IPS-NIHi11 (cell line): ENCODE results near the gene FBXL7.

Source experiments
- DNase-seq: peaks from one replicate; pipeline ENCODE4 v3.0.0; 2012; ENCODE audit warnings: mixed read lengths, low spot score

The FBXL7 gene

DNA sequence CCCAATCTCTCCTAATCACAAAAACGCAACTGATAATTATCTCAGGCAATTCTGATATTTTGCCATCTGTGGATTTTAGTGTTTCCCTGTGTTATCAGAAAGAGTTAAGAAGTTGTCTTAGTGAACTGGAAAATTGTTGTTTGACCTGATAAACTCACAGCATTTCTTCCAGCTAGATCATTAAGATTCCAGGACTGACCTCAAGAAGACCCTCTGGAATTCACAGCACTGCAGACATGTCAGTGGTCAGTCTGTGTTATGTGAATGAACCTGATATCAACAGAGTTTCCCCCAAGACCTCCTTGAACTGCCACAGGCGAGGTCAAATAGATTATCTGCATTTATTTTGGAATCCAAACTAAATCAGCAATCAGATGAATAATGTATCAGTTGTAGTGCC, 174.7 kb downstream of the FBXL7 start:
- no peak for DNase-seq

DNA sequence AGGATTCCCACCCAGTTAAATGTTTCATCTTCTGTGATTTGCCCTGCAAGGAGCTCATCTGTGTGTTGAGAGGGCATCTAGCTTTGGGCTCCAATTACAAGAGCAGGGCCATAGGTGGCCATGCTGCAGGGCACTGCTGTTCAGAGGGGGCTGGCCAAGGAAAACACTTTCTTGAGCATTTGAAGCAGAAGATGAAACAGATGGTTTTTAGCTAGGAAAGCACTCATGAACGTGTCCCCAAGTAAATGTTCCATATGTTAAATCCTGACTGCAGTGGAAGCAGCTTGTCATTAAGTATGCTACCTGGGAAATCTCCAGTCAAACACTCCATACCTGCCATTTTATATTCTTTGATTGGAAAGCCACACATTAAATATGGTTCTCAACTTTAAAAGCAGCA, 176.6 kb downstream of the FBXL7 start:
- DNase-seq, result no peak

DNA sequence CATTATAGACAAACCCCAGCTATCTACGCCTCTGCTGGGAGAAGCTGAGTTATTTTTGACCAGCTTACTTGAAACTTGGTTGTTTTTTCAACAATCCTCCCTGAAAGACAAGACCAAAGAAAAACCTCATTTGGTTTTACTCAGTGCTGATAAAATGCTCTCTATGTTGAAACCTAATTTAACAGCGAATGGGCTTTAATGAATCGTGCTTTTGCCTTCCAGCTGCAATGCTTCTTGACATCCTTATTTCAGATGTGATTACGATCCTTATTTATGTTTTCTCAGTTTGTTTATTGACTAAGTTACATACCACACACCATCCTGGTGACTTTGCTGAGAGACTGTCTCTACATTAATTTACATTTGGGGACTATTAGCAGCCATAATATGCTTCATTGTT, 179.2 kb downstream of the FBXL7 start:
- DNase-seq, result no peak

DNA sequence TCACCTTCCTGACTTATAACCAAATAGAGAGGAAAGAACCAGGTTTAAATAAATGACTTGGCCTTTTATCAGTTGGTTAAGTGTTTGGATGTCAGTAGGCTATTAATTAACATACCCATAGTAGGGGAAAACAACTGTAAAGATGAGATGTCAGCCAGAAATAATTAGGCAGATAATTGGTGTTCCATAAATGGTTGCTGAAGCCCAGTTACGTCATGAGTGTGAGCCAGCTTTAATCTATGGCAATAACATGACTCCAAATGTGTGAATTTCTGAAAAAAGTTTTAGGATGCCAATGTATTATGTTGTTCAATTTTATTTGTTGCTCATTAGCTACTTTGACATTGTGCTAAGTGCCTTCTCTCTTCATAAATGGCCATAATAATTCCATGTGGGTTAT, 180.5 kb downstream of the FBXL7 start:
- no peak for DNase-seq

DNA sequence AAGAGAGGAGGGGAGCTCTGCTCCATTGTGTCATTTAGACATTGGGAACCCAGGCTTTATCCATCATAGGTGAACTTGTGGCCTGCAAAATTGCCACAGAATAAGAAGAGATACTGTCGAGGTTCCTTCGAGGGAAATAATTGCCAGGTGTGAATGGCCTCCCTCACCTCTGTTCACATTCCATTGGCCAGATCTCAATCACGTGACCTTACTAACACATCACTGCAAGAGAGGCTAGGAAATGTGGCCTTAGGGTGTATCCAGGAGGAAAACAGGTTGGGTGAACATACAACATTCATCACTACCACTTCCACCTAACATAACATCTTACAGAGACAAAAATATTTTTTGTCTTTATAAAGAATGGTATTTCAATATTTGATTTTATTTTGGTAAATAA, 182.1 kb downstream of the FBXL7 start:
- no peak for DNase-seq

DNA sequence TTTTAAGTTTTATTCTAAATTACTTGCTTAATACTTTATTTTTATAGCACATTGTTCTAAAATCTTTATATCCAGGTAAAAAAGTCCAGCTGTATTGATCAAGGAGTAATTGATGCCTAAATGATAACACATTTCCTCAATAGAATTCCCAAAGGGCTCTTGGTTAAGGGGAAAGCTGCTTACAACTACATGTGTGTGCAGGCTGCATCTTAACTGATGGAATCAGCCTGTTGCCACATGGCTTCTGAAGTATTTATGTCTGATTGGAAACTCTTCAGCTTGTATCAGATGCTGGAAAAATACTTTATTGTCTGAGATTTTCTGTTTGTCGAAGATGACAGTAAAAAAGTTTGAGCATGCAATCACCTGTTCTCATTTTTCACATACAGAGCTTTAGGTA, 182.6 kb downstream of the FBXL7 start:
- no peak for DNase-seq

DNA sequence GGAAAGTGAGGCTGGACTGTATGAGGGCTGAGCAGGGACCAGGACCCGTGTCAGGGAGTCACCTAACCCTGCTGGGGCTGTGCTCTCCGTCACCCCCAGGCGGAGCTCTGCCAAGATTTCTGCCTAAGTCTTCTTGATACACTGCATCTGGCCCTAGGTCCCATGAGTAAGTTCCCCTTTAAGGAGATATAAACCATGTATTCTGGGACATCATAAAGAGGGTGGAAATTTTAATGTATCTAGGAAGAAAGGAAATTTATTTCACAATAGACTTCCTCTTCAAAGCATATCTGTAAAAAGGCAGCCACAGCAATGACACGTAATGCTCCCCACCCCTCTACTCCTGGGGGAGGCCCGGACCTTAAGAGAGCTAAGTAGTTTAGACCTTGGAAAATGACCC, 183.4 kb downstream of the FBXL7 start:
- peak; percentile 39 for DNase-seq

DNA sequence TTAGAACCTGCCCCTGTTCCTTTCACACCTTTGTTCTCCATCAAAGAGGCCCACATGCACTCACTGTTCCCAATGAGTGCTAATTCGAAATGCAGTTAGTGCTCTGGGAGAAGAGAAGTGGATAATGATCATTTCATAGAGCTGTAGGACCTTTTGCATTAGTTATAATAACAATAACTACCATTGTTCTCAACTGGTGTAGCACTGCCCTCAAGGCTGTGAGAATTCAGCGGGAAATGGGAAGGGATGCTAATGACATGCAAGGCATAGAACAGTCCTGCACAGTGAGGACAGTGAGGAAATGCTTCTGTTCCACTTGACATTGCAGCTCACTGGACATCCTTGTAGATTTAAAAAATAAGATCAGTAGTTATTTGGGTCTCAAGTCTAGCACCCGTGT, 187.4 kb downstream of the FBXL7 start:
- no peak for DNase-seq

DNA sequence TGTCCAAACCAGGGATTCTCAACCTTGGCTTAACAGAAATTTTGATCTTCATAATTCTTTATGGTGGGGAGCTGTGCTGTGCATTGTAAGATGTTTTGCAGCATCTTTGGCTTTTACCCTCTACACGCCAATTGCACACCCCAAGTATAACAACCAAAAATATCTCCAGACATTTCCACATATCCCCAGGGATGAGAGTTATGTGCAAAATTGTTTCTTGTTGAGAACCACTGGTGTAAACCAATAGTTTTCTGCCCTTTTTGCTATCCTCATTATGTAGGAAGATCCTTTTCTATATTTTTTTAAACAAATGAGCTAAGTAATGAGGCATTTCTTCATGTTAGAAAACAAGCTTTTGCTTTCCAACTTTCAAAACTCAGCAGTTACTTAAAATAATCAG, 189.9 kb downstream of the FBXL7 start:
- DNase-seq, result no peak

DNA sequence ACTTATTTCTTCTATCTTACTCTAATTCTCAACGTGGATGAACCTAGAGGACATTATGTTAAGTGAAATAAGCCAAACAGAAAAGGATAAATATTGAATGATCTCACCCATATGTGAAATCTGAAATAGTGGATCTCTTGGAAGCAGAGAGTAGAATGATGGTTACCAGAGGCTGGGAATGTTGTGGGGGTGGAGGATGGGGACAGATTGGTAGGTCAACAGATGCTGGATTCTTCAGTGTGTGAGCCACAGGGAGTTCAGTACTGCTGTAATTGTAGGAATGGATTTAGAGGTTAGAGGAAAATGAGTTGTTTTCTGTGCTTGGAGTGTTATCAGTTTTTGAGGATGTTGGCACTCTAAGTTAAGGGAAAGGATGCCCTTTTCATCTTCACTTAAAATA, 190.6 kb downstream of the FBXL7 start:
- no peak for DNase-seq

DNA sequence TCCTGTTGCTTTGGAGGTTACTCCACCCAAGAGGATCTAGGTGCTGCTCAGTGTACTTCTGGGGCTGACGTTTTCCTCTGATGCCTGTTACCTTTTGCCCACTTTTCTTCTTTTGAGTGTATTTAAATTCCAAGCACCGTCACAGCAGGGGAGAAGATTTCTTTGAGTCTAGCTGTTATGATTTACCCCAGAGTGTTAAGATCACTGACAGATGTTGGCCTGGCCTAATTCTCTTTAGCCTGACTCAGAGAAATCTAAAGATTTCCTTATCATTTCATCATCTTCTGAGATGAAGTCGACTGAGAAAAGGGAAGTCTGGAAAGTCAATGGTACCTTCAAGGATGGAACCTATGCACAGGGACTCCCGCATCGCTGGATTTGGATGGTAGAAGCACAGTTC, 191.5 kb downstream of the FBXL7 start:
- DNase-seq, result no peak

DNA sequence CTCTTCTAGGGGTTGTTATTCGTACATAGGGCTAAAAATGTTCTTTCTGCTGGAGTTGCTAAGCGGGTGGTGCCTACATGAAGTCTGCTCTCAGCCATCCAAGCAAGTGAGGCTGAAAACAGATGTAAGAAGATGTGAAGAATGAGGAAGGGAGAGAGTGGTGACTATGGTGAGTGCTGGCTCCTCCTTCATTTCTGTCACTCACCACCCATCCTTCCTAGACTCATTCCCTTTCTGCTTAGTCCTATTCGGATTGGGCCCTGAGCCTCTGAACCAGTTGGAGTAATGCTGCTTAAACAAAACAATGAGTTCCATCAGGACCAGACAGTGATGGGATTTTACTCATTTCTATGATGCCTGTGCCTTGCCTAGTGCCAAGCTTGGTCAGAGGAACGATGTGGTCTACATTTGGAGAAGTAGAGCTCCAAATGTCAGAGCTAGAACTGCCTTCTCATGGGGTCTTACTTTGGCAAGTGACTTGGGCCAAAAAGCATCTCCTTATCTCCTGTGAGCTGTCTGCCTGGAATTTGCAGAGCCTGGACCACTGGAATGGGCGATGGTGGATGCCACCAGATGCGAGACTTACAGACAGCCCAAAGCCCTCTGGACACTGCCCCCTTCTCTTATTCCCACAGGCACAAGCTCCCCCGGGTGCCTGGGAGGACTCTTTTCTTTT, 192.9 kb downstream of the FBXL7 start:
- DNase-seq, result no peak

DNA sequence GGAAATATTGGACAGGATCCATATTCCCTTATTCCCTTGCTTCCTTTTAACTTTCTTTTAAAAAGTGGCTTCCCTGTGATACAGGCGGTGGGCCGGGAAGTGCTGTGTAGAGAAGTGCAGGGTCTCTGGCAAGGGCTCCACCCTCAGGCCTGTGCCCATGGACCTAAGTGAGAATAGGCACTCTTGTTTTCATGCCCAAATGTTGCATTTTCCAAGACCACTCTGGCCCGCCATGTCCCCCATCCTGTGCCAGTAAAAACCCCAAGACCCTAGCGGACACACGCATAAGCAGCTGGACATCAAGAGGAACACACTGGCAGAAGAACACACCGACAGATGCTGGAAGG, 193.4 kb downstream of the FBXL7 start:
- no peak for DNase-seq

DNA sequence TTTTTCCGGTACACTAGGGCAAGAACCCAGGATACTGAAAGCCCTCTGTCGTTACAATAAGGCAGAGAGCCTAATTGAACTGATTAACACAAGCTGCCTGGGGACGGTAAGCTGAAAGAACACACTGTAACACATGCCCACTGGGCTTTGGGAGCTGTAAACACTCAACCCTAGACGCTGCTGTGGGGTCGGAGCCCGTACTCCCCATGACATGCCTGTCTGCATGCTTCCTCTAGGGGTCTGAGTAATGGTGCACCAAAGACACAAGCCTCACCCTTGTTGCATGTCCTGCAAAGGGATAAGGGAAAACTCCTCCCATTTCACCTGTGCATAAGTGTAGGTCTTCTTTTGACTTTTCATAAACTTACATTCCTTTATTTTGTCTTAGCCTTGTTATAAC, 194.0 kb downstream of the FBXL7 start:
- no peak for DNase-seq

DNA sequence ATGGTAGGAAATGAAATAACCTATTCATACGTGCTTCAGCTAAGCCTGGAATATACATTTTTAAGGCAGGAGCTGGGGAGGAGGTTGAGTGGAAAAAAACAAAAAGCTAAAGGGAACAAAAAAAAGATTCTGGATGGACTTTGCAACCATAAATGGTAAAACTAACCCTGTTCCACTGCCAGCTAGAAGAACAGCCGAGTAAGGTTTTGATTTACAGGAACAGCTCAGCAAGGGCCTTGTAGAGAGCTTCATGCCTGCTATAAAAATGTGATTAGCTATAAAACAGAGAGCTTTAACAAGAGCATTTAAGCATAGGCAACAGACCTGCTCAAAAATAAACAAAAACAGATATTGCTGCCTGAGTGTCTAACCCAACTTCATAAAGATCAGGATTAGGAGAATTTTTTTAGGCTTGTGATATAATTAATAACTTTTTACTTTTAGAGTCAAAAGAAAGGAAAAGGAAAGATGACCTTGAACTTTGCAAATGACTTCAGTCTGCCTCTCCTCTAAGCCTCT, 194.8 kb downstream of the FBXL7 start:
- no peak for DNase-seq

DNA sequence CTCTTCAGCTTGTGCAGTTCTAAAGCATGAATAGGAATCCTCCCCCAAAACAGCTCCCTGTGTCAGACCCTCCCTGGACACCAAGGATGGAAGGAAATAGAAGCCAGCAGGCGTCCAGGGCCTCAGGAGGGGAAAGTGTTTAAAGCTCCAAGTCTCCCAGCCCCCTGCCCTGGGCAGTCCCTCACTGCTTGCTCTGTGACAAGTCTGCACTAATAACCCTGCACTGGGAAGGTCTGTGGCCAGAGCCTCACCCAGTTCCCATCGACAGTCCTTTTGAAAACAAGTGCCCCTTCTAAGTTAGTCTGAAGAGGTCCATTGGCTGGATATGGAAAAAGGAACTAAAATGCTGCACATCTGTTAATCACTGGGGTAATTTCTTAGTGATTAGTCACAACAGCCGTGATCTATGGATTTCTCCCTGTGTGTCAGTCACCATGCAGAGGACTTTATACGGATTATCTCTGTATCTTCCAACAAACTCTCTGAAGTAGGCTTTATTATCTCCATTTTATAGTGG, 195.3 kb downstream of the FBXL7 start:
- DNase-seq, result no peak

DNA sequence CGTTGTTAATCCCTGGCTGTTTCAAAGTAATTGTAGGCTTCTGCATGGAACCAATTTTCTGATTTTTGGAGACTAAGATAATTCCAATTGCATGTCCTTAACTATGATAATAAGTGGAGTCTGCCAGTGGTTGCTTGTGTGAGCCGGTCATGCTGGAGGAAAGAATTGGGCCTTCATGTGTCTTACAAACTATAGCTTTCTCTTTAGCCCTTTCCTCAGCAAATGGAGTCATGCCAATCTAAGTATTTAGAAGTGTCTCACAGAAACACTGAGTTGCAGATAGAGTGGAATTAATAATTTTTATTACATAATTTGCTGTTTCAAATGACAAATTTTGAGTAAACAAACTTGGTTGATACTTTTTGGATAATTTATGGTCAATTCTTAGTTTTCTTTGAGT, 200.4 kb downstream of the FBXL7 start:
- DNase-seq, result no peak

DNA sequence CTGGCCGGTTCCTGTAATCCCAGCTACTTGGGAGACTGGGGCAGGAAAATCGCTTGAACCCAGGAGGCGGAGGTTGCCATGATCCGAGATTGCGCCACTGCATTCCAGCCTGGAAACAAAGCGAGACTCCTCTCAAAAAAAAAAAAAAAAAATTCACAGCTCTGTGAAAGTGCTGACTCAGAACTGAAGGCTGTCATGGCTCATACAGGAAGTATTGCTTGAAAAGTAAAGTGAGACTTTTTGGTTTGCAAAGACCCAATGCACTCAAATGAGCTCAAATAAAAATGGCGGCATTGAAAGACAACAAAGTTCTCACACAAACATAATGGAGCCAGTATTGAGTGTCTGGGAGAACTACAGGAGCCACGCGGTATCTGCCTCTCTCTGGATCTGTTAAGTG, 202.1 kb downstream of the FBXL7 start:
- no peak for DNase-seq

DNA sequence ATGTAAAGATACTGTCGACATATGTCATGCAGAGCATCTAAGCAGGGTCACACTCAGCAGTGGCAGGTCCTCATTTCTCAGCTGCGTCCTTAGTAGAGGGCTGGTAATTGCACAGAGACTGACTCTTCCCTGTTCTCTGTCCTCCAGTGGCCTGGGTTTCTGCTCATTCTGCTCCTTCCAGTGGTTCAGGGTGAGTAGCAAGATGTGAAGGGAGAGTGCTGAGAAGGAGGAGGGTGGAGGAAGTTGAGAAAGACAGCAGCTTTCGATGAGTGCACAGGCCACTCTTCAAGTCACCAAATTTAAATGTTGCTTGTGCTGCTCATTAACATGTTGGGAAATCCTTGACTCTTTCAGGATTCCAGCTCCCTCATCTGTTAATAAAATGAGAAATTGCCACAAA, 203.9 kb downstream of the FBXL7 start:
- DNase-seq, result no peak

DNA sequence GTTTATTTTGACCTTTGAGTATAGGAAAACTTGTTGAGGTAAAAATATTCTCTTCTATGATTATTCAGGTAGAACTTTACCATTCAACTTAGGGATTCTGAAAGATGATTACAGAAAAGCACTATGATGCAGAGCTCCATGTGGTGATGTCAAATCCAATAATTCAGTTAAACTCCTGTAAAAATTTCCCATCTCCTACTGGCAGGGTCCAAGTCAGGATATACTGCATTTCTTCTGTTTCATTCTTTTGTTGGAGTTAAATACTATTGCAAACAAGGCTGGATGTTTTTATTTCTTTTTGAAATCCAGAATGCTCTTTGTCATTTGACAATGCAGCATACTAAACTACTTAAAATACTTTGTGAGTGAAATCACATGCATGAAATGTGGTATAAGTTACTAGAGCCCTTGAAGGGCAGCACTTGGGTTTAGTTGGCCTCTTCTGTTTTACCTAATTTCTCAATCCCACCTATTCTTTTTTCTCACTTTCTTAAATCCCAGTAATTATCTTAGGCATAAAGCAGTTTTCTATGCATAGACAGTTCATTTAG, 204.5 kb downstream of the FBXL7 start:
- DNase-seq, result no peak

DNA sequence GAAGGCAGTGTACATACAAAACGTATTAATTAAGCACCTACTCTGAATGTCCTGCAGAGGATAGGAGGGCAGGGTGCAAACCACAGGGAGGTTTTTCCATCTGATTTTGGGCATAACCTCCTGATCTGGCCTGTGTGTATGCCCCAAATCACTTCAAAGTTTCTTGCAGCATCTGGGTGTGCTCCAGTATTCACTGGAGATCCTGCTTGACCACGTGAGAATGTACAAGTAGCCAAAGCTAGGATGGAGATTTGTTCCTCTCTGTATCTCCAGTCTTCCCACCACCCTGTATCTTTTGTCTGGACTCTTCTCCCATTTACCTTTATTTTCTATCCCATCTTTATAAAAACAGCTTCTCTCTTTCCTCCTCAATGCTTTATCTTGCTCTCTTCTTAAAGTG, 207.7 kb downstream of the FBXL7 start:
- no peak for DNase-seq

DNA sequence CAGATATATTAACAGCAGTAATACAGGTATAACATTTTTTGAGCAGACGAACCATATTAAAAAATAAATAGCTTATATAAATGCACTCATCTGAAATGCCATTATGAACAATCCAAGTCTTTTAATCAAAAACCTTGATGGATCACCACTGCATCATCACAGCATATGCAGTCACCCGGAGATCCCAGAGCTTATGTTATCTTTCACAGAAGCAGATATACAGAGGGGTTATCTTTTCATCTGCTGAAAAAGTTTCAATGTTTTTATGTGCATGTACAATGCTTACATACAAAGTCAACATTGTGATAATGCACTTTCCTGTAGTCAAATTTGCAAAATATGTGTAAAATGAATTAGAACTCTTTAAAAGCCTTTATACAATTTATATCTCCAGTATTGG, 211.9 kb downstream of the FBXL7 start:
- no peak for DNase-seq

DNA sequence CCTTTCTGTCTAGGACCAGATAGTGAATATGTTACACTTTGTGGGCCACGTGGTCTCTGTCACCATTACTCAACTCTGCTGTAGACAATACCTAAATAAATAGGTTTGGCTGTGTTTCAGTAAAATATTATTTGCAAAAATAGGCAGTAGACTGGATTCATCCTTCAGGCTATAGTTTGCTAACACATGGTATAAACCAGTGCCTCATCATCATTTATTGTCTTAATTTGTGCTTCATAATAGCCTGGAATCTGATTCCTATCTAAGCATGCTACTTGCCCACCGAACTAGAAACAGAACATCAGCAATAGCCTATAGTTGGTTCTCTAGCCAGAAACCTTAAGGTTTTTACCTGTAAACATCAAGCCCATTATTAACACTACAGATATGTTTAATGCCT, 215.6 kb downstream of the FBXL7 start:
- no peak for DNase-seq

DNA sequence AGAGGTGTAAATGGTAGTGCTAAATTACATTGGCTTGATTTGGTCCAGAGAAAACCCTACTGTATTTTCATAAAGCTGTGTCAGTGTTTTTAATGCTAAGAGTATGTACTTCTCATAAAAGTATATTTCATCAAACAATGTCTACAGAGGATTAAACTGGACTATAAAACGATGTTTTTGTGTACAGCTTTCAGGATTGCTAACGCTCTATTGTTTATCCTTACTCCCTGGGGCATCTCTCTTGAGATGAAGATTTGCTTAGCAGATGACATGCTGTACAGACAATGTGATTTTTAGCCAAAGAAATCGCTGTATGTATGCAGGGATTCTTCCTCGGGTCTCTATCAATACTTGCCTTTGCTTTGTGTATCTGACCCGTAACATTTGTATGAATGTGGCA, 216.0 kb downstream of the FBXL7 start:
- DNase-seq, result no peak
